LNCaP clone FGC (cell line): Measurements from ENCODE around the gene NFKB1.

ENCODE experiments used
- DNase-seq: peaks from one replicate; pipeline ENCODE4 v3.0.0-alpha.2; 2011; ENCODE audit warnings: low read depth
- H3K4me3 ChIP-seq: 2 replicates; pipeline ENCODE4 v1.5.1; 2011; ENCODE audit warnings: mild to moderate bottlenecking, low read depth, low read length, control low read depth
- TF ChIP-seq, protein P1 (sequence below): IDR thresholded peaks from 2 replicates; pipeline ENCODE4 v1.5.1; 2012; ENCODE audit warnings: mild to moderate bottlenecking; ENCODE audit not compliant: control insufficient read depth, insufficient read depth; ENCODE audit errors: extremely low read depth

NFKB1 gene

GRCh38 chr4:102500696-102501446 lies at the start of gene NFKB1:
Gene NFKB1, plus strand, starts transcription at chr4:102501359. Its CDS starts 24,160 bp downstream, at chr4:102525519.
- DNase-seq, result no peak
- peak within 1 kb of the TSS; percentile 74 for H3K4me3 ChIP-seq
- TF ChIP-seq, protein P1, sequence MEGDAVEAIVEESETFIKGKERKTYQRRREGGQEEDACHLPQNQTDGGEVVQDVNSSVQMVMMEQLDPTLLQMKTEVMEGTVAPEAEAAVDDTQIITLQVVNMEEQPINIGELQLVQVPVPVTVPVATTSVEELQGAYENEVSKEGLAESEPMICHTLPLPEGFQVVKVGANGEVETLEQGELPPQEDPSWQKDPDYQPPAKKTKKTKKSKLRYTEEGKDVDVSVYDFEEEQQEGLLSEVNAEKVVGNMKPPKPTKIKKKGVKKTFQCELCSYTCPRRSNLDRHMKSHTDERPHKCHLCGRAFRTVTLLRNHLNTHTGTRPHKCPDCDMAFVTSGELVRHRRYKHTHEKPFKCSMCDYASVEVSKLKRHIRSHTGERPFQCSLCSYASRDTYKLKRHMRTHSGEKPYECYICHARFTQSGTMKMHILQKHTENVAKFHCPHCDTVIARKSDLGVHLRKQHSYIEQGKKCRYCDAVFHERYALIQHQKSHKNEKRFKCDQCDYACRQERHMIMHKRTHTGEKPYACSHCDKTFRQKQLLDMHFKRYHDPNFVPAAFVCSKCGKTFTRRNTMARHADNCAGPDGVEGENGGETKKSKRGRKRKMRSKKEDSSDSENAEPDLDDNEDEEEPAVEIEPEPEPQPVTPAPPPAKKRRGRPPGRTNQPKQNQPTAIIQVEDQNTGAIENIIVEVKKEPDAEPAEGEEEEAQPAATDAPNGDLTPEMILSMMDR, result no peak

- TF ChIP-seq, protein P1, result no peak
- no peak for DNase-seq
- H3K4me3 ChIP-seq, result no peak overlapping the region
These were observed 48.3 kb upstream of the NFKB1 start for GRCh38 chr4:102452854-102453253.

GRCh38 chr4:102453827-102454226 lies 47.3 kb upstream of the NFKB1 start:
- TF ChIP-seq, protein P1, result no peak
- DNase-seq, result no peak
- H3K4me3 ChIP-seq, result no peak overlapping the region

- TF ChIP-seq, protein P1, result no peak
- H3K4me3 ChIP-seq, result no peak overlapping the region
- no peak for DNase-seq
These were observed 46.9 kb upstream of the NFKB1 start for GRCh38 chr4:102454268-102454667.

GRCh38 chr4:102454981-102455685 lies 46.0 kb upstream of the NFKB1 start:
- TF ChIP-seq, protein P1, result no peak
- DNase-seq, result no peak
- no peak overlapping the region for H3K4me3 ChIP-seq

- DNase-seq, result no peak
- H3K4me3 ChIP-seq, result no peak overlapping the region
- TF ChIP-seq, protein P1, result no peak
These were observed 45.4 kb upstream of the NFKB1 start for GRCh38 chr4:102455750-102456149.
